Lower lobe of right lung (tissue), 2 donors: ENCODE results near the gene CTXN3. TPM values are rescaled to one million over a fixed set of nuclear protein-coding genes. Genes with fewer than 3 reads are reported as not detected.
A peak's percentile ranks its signal among the peaks of the same experiment; 100 is the strongest.

Source experiments
- ATAC-seq, 2 donors: fragments of 200-7000 bp; cut with Tn5 transposase; one replicate each; pipeline ENCODE4 v1.9.1; 2020 to 2022; ENCODE audit warnings: mild to moderate bottlenecking in 2 of 2, moderate library complexity in 2 of 2
- DNase-seq: peaks from one replicate; pipeline ENCODE4 v3.0.0-alpha.2; 2020
- H3K27ac ChIP-seq: fragments of 200-600 bp; one replicate; pipeline ENCODE4 v1.8.0; 2022
- H3K27me3 ChIP-seq: fragments of 200-600 bp; one replicate; pipeline ENCODE4 v1.8.0; 2022; ENCODE audit warnings: low read depth
- H3K36me3 ChIP-seq: fragments of 200-600 bp; one replicate; pipeline ENCODE4 v1.8.0; 2022; ENCODE audit warnings: mild to moderate bottlenecking
- H3K4me1 ChIP-seq: fragments of 200-600 bp; one replicate; pipeline ENCODE4 v1.8.0; 2022
- H3K4me3 ChIP-seq: fragments of 200-600 bp; one replicate; pipeline ENCODE4 v1.8.0; 2022; ENCODE audit warnings: mild to moderate bottlenecking
- H3K9me3 ChIP-seq: fragments of 200-600 bp; one replicate; pipeline ENCODE4 v1.8.0; 2022
- intact Hi-C: fragments of 100-400 bp; cut with DNase I; formaldehyde crosslinking; loops from one replicate; pipeline ENCODE4 v1.11.0; 2022
- total RNA-seq: library from RNA; stranded (reverse); fragmentation: NEBNext Ultra II Directional; extraction: Animal tissue kit (Norgen Biotek cat#: 25700); gene quantifications from one replicate; pipeline ENCODE4 v1.2.1, GENCODE V29; 2021
- TF ChIP-seq, protein P1 (sequence below): fragments of 200-600 bp; IDR thresholded peaks from one replicate; pipeline ENCODE4 v1.8.0; 2022; ENCODE audit warnings: antibody characterized with exemption, mild to moderate bottlenecking
- donor health status: DM: no; HTN: yes; CAD: no; lungs with severe emphysema.

CTXN3 gene
- total RNA-seq, 1 donor from 2014 or later = not detected

DNA sequence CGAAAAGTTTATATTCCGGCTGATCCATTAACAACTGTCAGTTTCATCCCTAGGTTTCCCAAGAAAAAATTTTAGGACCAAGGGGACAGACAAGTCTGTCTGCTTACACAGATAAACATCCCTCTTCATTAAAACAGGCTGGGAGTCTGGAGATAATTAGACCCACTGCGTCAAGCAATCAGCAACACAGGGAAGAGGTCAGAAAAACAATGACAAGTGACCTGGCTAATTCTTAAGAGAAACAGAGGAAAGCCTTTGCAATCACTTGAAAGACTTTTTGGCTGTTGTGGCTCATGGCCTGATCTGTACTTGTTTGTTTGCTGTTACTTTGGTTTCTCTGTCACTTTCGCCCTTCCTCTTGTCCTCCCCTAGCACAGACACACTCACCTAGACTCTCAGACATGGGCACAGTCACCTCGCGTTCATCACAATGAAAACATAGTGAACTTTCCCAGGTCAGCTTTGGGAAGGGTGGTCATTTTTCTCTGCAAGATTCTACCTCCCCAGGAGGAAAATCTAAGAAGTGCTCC, 51.4 kb downstream of the CTXN3 start:
- DNase-seq (no peak), ATAC-seq (no peak)
- Histone ChIP-seq H3K27me3 (no peaks in the 10 kb centered on the region), H3K36me3 (no peaks in the 10 kb centered on the region), H3K4me3 (no peak overlapping the region), H3K27ac (no peak overlapping the region), H3K9me3 (no peaks in the 10 kb centered on the region), H3K4me1 (peaks cover 4% of the 10 kb centered on the region)
- intact Hi-C loops = no loop called here
- TF ChIP-seq, protein P1, sequence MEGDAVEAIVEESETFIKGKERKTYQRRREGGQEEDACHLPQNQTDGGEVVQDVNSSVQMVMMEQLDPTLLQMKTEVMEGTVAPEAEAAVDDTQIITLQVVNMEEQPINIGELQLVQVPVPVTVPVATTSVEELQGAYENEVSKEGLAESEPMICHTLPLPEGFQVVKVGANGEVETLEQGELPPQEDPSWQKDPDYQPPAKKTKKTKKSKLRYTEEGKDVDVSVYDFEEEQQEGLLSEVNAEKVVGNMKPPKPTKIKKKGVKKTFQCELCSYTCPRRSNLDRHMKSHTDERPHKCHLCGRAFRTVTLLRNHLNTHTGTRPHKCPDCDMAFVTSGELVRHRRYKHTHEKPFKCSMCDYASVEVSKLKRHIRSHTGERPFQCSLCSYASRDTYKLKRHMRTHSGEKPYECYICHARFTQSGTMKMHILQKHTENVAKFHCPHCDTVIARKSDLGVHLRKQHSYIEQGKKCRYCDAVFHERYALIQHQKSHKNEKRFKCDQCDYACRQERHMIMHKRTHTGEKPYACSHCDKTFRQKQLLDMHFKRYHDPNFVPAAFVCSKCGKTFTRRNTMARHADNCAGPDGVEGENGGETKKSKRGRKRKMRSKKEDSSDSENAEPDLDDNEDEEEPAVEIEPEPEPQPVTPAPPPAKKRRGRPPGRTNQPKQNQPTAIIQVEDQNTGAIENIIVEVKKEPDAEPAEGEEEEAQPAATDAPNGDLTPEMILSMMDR = no peak

- H3K4me1 ChIP-seq = peaks cover 10% of the 10 kb centered on the region
- ATAC-seq (no peak), DNase-seq (no peak)
- H3K9me3 ChIP-seq = no peaks in the 10 kb centered on the region
- no peak overlapping the region for H3K4me3 ChIP-seq
- H3K27me3 ChIP-seq = no peaks in the 10 kb centered on the region
- H3K36me3 ChIP-seq = no peaks in the 10 kb centered on the region
- intact Hi-C loops = no loop called here
- TF ChIP-seq, protein P1 = no peak
- H3K27ac ChIP-seq = no peak overlapping the region
These were observed 53.6 kb downstream of the CTXN3 start for GRCh38 chr5:127702434-127702833.

GRCh38 chr5:127702926-127703561, 54.2 kb downstream of the CTXN3 start, which contains the start of gene CCDC192:
TSS of gene CCDC192 (plus strand) at chr5:127703391. CDS start at chr5:127703446, 55 bp downstream.
- Histone ChIP-seq H3K4me3 (no peak within 1 kb of the TSS), H3K4me1 (peaks cover 15% of the 10 kb centered on the region), H3K9me3 (no peaks in the 10 kb centered on the region), H3K27ac (no peak within 1 kb of the TSS), H3K36me3 (no peaks in the 10 kb centered on the region), H3K27me3 (no peaks in the 10 kb centered on the region)
- DNase-seq = no peak
- intact Hi-C loops = no loop called here
- ATAC-seq = no peak
- TF ChIP-seq, protein P1 = no peak

DNA sequence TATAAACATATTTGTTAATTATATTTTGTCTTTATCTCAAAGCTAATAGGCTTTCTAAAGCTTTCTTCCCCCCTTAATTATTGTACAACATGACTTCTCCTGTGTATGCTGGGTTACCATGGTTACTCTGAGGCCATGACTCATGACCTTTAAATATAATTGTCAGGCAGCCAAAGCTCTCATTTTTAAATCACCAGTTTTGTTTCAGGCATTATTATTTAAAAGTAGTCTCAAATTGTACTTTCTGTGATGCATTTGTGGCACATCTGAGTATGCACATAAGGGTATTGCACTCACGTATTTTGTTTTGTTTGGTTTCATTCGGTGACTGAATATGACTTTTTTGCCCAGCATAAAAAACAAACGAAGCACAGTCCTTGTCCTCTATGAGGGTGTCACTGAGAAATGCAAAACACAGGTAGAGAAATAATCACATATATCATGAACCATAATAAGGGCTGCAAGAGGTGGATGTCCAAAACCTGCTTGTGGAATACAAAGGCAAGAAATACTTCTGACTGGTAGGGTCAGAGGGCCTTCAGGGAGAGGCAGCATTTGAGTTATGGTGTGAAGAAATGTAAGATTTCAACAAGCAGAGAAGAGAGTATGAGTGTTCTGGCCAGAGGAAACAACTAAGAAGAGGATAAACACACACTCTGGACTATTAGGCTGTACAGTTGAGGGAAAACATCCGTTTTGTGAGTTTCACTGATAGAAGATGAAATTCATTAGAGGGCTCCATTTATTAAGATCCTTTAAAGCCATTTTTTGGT, 56.4 kb downstream of the CTXN3 start:
- TF ChIP-seq, protein P1 = no peak
- intact Hi-C loops = no loop called here
- Histone ChIP-seq H3K27me3 (no peaks in the 10 kb centered on the region), H3K27ac (no peak overlapping the region), H3K9me3 (no peaks in the 10 kb centered on the region), H3K36me3 (no peaks in the 10 kb centered on the region), H3K4me1 (peaks cover 15% of the 10 kb centered on the region), H3K4me3 (no peak overlapping the region)
- ATAC-seq = peak; percentile 63 to 64
- DNase-seq = no peak

GRCh38 chr5:127706691-127707090, 57.8 kb downstream of the CTXN3 start:
- intact Hi-C loops = no loop called here
- H3K4me1 ChIP-seq = peaks cover 15% of the 10 kb centered on the region
- no peak overlapping the region for H3K27ac ChIP-seq
- DNase-seq = no peak
- ATAC-seq = peak in 1 of 2 donors; percentile 27
- TF ChIP-seq, protein P1 = no peak
- no peaks in the 10 kb centered on the region for H3K9me3 ChIP-seq
- H3K4me3 ChIP-seq = no peak overlapping the region
- H3K27me3 ChIP-seq = no peaks in the 10 kb centered on the region
- no peaks in the 10 kb centered on the region for H3K36me3 ChIP-seq
